ENCODE data around the gene ARL8B.

- TF ChIP-seq, protein P1, sequence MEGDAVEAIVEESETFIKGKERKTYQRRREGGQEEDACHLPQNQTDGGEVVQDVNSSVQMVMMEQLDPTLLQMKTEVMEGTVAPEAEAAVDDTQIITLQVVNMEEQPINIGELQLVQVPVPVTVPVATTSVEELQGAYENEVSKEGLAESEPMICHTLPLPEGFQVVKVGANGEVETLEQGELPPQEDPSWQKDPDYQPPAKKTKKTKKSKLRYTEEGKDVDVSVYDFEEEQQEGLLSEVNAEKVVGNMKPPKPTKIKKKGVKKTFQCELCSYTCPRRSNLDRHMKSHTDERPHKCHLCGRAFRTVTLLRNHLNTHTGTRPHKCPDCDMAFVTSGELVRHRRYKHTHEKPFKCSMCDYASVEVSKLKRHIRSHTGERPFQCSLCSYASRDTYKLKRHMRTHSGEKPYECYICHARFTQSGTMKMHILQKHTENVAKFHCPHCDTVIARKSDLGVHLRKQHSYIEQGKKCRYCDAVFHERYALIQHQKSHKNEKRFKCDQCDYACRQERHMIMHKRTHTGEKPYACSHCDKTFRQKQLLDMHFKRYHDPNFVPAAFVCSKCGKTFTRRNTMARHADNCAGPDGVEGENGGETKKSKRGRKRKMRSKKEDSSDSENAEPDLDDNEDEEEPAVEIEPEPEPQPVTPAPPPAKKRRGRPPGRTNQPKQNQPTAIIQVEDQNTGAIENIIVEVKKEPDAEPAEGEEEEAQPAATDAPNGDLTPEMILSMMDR (IDR thresholded peaks at IDR 0.05): no peak
- TF ChIP-seq POLR2A (IDR thresholded peaks at IDR 0.05): no peak
- TF ChIP-seq POLR2AphosphoS5 (IDR thresholded peaks at IDR 0.05): no peak
- no peak for TF ChIP-seq EP300 (IDR thresholded peaks at IDR 0.05)
These were observed 1.8 kb downstream of the ARL8B start for GRCh38 chr3:5123937-5124336.

Data from upper lobe of left lung (tissue), 4 donors.